ENCODE measurements around the gene C2.

GRCh38 chr6:31896493-31896855 is 31.0 kb upstream of the C2 start:
- TF ChIP-seq POLR2A (IDR thresholded peaks at IDR 0.05) (no peak), POLR2AphosphoS5 (IDR thresholded peaks at IDR 0.05) (no peak)

Measured in stomach (tissue), 4 donors.